ENCODE data around the gene USP4.
A peak's percentile ranks its signal among the peaks of the same experiment; 100 is the strongest.
"Not testable (repeated sequence)": the region's sequence is repeated elsewhere in the genome, so short reads cannot be mapped to it uniquely, and the experiment has no call there.

Gene USP4, protein sequence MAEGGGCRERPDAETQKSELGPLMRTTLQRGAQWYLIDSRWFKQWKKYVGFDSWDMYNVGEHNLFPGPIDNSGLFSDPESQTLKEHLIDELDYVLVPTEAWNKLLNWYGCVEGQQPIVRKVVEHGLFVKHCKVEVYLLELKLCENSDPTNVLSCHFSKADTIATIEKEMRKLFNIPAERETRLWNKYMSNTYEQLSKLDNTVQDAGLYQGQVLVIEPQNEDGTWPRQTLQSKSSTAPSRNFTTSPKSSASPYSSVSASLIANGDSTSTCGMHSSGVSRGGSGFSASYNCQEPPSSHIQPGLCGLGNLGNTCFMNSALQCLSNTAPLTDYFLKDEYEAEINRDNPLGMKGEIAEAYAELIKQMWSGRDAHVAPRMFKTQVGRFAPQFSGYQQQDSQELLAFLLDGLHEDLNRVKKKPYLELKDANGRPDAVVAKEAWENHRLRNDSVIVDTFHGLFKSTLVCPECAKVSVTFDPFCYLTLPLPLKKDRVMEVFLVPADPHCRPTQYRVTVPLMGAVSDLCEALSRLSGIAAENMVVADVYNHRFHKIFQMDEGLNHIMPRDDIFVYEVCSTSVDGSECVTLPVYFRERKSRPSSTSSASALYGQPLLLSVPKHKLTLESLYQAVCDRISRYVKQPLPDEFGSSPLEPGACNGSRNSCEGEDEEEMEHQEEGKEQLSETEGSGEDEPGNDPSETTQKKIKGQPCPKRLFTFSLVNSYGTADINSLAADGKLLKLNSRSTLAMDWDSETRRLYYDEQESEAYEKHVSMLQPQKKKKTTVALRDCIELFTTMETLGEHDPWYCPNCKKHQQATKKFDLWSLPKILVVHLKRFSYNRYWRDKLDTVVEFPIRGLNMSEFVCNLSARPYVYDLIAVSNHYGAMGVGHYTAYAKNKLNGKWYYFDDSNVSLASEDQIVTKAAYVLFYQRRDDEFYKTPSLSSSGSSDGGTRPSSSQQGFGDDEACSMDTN

DNA sequence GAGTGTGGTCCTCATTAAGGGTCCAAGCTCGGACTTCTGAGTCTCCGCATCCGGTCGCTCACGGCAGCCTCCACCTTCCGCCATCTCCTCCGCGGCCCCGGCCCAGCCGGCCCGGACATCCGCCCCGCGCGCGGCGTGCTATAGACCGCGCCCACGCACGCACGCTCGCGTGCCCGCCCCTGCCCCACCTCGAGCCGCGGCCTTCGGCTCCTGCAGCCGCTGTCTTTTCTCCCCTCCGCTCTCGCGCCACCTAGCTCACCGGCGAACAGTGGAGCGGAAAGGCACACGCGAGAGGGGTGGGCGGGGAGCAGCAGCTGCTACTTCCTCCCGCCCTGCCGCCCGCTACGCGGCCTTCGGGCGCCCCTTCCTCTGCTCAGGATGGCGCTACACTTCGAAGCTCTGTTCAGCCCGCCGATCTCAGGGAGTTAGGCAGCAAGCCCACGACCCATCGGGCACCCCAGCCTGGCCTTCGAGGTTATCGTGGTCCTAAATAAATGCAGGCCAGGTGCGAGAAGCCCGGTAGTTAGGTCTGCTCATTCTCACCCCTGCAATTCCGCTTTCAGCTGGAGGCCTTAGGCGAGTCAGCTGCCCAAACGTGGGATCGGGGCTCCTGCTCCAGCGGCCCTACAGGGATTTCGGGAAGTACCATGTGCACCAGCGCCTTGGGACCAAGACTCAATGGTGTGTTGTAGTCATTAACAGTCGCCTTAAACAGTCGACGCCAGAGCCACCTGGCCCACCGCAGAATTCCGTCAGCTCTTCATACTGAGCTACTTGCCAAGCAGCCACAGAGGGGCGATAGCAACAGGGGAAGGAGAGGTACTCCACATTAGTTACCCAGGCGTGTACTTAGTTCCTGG, at the start of gene USP4:
USP4 (minus strand) TSS at position 113 of the 860 bp plus-strand sequence; CDS start at position 84, 29 bp downstream.
- DNase-seq (ENCODE audit: low spot score): peak; percentile 93

DNA sequence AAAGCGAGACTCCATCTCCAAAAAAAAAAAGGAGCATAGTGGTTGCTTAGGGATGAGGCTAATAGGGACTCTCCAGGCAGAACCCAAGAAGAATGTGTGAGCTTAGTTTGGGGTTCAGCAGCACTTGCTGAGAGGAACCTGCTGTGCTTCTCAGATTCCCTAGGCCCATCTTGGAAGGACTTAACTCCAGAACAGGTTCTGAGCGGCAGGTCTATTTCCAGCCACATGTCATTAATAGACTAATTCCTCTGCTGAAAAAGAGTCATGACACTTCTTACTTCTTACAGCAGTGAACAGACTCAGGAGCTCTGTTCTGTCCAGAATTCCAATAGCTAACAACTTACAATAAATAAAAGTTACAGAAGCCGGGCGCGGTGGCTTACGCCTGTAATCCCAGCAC, 49.4 kb upstream of the USP4 start:
- no peak for DNase-seq (ENCODE audit: low spot score)

DNA sequence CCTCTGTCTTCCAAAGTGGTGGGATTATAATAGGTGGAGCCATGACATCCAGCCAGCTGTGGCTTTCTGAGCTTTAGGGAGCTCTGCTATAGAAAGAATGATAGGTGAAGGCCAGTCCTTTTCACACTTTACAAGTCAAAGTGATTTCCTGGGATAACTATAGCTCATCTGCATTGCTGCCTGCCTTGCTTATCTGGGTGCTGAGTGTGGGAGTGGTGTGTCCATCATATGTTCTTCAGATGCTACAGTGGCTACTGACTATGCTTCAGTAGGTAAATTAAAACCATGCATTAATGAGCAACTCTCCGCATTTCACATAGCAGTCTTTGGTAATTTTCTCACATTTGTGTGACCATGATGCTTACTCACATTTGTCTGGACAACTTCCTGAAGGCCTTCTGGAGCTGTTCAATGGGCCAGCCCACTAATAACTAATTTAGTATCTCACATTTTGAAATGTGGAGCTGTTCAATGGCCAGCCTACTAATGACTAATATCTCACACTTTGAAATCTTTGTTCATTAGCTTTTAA, 48.5 kb upstream of the USP4 start:
- DNase-seq (ENCODE audit: low spot score): no peak

DNA sequence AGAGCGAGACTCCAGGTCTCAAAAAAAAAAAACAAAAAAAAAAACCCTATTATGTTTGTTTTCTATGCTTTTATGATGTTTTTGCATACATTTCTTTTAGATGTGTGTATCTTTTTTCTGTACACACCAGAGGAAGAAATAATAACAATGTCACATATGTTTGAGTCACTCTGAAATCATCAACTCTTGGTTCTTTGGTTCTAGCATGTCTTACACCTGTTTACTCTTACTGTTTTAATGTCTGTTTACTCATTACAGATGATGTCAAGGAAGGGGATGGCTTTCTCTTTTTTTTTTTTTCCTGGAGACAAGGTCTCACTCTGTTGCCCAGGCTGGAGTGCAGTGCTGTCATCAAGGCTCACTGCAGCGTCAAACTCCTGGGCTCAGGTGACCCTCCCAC, 47.9 kb upstream of the USP4 start:
- no peak for DNase-seq (ENCODE audit: low spot score)

DNA sequence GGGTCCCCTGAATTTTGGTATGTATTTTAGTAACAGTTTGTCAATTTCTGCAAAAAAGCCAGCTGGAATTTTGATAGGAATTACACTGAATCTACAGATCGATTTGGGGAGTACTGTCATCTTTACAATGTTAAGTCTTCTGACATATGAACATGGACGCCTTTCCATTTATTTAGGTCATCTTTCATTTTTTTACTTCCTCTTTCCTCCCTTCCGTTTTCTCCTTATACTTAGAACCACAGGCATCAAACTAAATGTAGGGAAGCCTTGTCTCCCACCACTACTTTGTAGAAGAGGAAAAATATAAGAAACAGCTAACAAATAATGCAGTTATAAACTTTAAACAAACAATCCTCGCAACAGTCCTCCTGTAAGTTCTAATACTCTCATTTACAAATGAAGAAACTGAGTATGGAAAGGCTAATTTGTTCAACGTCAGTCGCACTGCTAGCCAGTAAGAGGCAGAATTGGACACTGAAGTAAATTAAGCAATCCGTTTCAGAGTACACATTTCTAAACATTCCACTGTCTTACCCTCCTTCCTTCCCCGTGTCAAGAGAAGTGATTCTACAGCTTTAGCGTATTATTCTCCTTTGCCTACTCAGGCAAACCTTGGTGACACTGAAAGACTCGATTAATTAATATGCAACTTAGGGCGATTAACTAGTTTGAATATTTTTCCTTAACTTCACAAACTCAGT, 46.4 kb upstream of the USP4 start:
- no peak for DNase-seq (ENCODE audit: low spot score)

DNA sequence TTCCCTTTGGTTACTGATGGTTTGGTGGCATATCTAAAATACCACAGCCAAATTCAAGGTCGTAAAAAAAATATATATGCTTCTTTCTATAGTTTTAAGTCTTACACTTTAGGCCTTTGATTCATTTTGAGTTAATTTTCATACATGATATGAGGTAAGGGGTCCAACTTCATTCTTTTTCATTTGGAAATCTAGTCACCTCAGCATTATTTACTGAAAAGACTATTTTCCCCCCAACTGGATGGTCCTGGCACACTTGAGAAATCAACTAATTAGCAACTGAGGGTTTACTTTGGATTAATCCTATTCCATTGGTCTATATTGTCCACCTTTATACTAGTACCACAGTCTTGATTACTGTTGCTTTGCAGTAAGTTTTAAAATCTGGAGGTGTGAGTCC, 45.8 kb upstream of the USP4 start:
- no peak for DNase-seq (ENCODE audit: low spot score)

DNA sequence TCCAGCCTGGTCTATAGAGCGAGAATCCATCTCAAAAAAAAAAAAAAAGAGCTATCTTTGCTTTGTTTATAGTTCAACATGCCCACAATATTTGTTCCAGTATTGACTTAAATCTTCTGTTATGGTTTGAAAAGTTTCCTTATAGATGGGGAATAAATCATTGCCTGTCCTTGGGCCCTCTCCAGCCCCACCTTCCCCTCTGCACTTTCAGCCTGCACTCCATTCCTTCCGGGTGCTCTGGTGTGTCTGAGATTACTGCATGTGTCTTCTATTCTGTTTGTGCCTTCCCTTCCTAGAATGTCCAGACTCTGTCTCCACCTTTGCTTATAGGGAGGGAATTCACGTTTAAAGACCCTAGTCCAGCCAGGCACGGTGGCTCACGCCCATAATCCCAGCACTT, 43.5 kb upstream of the USP4 start:
- no peak for DNase-seq (ENCODE audit: low spot score)

DNA sequence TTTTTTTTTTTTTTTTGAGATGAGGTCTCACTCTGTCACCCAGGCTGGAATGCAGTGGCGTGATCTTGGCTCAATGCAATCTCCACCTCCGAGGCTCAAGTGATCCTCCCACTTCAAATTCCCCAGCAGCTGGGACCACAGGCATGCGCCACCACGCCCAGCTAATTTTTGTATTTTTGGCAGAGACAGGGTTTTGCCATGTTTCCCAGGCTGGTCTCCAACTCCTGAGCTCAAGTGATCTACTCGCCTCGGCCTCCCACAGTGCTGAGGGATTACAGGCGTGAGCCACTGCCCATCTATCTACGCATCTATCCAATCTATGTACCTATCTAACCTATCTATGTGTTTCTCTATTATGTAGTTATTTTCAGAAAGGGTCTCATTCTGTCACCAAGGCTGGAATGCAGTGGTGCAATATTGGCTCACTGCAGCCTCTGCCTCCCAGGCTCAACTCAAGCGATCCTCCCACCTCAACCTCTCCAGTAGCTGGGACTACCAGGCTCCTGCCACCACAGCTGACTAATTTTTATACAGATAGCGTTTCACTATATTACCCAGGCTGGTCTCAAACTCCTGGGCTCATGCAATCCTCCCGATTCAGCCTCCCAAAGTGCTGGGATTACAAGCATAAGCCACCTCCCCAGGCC, 38.5 kb upstream of the USP4 start:
- no peak for DNase-seq (ENCODE audit: low spot score)

DNA sequence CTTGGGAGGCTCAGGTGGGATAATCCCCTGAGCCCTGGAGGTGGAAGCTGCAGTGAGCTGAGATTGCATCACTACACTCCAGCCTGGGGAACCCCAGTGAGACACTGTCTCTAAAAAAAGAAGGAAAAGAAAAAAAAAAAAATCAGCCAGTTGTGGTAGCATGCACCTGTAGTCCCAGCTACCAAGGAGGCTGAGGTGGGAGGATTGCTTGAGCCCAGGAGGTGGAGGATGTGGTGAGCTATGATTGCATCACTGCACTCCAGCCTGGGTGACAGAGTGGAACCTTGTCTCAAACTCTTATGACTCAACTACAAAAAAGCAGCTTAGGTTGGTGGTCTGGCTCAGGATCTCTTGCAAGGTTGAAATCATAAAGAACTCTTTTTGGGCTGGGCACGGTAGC, 37.6 kb upstream of the USP4 start:
- peak; percentile 24 for DNase-seq (ENCODE audit: low spot score)

DNA sequence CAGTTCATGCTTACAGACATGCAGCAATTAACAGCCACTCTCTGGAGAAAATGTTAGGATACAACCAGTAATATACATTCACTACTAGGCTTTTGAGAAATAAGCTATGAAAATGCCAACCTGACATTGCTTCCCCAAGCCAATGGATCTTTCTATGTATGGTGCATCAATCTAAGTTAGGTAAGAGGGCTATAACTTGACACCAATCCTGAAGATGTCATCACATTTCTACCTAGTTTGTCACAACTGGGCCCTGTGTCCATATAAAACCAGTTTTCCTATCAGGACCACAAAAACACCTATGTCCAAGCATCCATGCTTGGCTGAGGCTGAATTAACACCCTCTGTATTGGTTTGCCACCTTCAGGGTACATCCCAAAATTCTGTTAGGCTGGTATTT, 32.1 kb upstream of the USP4 start:
- no peak for DNase-seq (ENCODE audit: low spot score)

DNA sequence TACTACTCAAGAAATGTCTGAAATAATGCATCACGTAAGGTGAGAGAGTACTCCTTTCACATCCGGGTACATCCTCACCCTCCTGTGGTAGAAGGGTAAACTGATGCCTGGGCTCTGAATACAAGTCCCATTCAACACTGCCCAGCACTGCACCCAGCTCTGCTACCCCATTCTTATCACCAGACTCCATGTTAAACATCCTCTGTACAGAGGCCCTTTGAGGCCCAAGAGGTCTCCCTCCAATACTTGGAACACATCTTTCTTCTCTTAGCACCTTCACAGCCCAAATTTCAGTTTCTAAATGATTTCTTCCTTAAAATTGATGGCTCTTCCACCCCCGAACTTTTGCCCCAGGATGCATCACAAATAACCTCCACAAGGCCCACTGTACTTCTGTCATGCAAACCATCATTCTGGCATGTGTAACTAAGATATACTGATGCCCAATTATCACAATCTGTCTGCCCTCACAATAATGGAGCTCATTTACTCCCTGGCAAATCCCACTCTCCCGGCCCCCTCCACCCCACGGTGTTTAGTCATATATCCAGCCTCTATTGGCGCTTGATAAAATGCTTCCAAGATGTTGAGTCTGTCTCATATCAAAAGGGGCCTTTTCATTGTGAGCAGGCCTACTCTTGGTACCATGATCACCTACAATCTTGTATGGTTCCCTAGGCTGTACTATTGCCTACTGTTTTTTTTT, 30.9 kb upstream of the USP4 start:
- DNase-seq (ENCODE audit: low spot score): no peak

DNA sequence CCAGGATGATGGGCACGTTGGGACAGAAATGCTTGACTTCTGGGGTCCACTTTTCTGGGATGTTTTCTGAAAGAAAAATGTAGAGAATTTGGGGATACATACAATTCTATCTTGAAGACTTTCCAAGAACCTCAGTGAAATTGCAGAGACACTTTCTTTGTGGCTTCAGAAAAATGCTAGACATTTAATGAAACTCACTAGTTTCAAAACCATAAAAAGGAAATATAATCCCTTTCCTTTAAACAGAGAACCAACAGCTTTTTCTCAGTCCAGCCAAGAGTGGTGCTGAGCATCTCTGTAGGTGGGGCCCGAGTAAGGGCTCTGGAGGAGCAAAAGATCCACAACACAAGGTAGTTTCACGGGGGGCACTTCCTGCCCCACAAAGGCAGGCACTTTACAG, 22.7 kb upstream of the USP4 start:
- DNase-seq (ENCODE audit: low spot score): no peak

DNA sequence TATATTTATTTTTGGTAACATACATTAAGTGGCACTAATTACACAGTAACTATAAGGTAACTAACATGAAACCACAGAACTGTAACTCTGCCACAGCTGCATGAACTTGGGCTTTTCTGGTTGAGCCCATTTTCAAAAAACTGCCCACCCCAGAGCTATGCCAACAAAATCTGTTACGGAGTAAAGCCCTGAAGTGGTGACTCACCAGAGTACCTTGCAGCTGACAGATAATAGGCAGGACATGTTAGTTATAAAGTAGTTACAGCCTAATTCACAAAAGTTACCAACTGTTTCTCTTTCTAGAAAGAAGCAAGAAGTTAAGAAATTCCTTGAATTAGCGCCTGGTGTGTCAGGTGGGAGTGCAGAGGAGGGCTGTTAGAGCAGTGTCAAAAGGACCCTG, 19.8 kb upstream of the USP4 start:
- no peak for DNase-seq (ENCODE audit: low spot score)

DNA sequence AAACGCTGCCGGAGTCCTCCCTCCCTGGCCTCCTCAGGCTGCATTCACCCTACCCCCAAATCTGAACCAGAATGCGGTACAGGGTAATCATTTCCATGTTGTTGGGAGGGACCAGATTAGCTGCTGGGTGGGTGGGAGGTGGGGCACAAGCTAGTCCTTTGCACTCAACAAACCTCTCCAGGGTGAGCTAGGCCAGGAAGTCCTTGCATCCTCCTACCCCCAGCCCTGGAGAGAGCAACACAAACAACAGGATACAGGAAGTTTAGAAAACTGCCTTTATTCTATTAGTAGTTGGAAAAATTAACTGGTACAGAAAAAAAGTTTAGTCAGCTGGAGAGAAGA, 19.0 kb upstream of the USP4 start:
- DNase-seq (ENCODE audit: low spot score): no peak

DNA sequence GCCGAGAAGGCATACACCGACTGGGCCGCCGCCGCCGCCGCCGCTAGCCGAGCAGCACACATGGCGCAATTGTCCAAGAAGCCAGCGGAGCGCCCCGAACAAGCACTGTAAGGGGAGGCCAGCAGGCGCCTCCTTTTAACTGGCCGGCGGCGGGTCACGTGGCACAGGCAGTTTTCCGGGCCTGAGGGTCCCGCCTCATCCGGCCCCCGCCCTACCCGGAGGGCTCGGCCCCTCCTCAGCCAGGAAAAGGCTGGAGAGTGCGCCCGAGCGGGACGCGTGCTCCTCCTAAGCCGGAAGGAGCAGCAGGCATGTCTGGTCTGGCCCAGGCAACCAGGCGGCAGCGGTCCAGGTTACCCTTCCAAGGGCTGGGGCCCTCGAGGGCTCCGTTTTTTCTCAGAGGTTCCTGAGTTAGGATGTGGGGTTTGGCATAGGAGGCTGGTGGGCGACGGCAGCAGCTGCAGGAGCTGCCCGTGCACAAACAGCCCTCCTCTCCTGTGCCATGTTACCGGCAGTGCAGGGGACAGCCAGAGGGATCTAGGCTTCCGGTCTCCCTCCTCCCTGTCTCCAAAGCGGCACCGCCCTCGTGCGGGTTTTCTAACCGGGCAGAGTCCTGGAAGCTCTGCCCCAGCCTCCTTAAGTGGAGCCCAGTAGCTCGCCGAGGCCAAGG, 18.5 kb upstream of the USP4 start, which contains the start of gene GPX1:
GPX1 (minus strand) TSS at position 137 of the 667 bp plus-strand sequence; CDS start at position 62, 75 bp downstream.
- DNase-seq (ENCODE audit: low spot score): peak; percentile 81

DNA sequence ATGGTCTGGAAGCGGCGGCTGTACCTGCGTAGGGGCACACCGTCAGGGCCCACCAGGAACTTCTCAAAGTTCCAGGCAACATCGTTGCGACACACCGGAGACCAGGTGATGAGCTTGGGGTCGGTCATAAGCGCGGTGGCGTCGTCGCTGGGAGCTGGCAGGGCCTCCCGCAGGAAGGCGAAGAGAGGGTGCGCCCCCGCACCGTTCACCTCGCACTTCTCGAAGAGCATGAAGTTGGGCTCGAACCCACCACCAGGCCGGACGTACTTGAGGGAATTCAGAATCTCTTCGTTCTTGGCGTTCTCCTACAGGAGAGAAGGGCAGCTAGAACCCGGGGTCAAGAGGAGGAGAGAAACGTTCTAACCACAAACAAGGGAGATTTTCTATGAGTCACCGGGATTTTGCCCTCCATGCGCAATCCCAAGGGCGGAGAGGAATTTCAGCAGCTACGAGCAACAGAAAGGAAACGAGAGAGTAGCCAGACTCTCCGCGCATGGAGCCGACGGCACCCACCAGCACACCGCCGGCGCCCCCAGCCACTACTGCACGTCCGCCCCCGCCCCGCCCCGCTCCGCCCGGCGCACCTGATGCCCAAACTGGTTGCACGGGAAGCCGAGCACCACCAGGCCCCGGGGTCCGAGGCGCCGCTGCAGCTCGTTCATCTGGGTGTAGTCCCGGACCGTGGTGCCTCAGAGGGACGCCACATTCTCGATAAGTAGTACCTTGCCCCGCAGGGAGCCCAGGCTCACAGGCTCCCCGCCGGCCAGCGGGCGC, 17.8 kb upstream of the USP4 start:
- DNase-seq (ENCODE audit: low spot score): peak; percentile 25

DNA sequence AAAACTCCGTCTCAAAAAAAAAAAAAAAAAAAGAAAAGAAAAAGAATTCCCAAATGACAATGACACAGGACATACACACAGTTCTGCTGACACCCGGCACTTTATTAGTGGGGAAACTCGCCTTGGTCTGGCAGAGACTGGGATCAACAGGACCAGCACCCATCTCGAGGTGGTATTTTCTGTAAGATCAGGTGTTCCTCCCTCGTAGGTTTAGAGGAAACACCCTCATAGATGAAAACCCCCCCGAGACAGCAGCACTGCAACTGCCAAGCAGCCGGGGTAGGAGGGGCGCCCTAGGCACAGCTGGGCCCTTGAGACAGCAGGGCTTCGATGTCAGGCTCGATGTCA, 17.2 kb upstream of the USP4 start:
- DNase-seq (ENCODE audit: low spot score): not testable (repeated sequence)

DNA sequence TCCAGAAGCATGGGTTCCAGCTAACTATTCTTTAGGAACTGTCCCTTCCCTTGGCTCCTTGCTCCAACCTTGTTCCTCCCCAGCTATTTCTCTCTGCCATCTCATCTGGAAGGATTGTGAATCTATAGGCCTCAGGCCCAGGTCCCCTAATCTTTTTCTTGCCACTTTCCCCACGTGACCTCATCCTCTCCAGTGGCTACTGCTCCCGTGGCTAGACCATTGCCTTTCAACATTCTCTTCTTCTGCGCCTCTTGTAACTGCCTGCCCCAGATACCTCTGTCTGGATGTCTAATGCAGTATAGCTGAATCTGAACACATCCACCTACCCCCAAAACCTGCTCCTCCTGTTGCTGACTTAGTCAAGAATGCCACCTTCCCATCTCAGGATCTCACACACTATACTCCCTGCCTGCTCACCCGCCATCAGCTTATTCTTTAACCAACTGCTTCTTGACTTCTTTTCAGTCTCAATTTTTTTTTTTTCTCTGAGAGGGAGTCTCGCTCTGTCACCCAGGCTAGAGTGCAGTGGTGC, 13.1 kb upstream of the USP4 start:
- no peak for DNase-seq (ENCODE audit: low spot score)

Measured in CD4-positive, alpha-beta T cell treated with Interleukin-6 at 100 ng/mL for 8 hours (primary cell).